ENCODE measurements around the gene PPP1R8. TPM values are rescaled to one million over a fixed set of nuclear protein-coding genes. Genes with fewer than 3 reads are reported as not detected.
"Not testable (repeated sequence)": the region's sequence is repeated elsewhere in the genome, so short reads cannot be mapped to it uniquely, and the experiment has no call there.

The PPP1R8 gene
- total and polyA plus RNA-seq, 10 of the 15 experiments (the other 5 are each of a cell fraction or from before 2014, with no cell fraction given): 10.2 to 77.0 (median 53.0) TPM

- no peak for TF ChIP-seq BMI1 (IDR thresholded peaks at IDR 0.05; ENCODE audit: borderline replicate concordance)
- no peak for TF ChIP-seq POU2F2 (IDR thresholded peaks at IDR 0.05; ENCODE audit: borderline replicate concordance, low read depth, low read length)
- no peak for TF ChIP-seq PAX5 (IDR thresholded peaks at IDR 0.05; ENCODE audit: borderline replicate concordance, low read depth, low read length)
- TF ChIP-seq CREB1 (IDR thresholded peaks at IDR 0.05; ENCODE audit: low read depth): no peak
- no peak for TF ChIP-seq POLR2A (IDR thresholded peaks at IDR 0.05; ENCODE audit: low read depth, low read length)
- TF ChIP-seq MTA3 (IDR thresholded peaks at IDR 0.05; ENCODE audit: borderline replicate concordance, low read length): no peak
Measured at GRCh38 chr1:27789540-27790041, 41.0 kb upstream of the PPP1R8 start (continued).

GRCh38 chr1:27790270-27790669, 40.3 kb upstream of the PPP1R8 start:
- ATAC-seq; H3K4me1 ChIP-seq (ENCODE audit: control insufficient read depth, insufficient read depth, low read length); H3K9ac ChIP-seq (ENCODE audit: control insufficient read depth, insufficient read depth, low read length); intact Hi-C loops (cut with micrococcal nuclease; ENCODE audit: unreplicated experiment); H3K27me3 ChIP-seq (replicated peaks in 1 of 2; ENCODE audit: control insufficient read depth in 2 of 2, insufficient read depth in 2 of 2, low read length in 1 of 2); DNase-seq (ENCODE audit: low read depth, low spot score); H3K4me2 ChIP-seq (ENCODE audit: control insufficient read depth, insufficient read depth); H4K20me1 ChIP-seq (ENCODE audit: control insufficient read depth, insufficient read depth); H3K4me3 ChIP-seq; RAD21 ChIA-PET (ENCODE audit: unreplicated experiment); H3K9me3 ChIP-seq (replicated peaks; ENCODE audit: control insufficient read depth, insufficient read depth, low read length); H3K27ac ChIP-seq (ENCODE audit: control insufficient read depth, insufficient read depth); FAIRE-seq; H2AFZ ChIP-seq (ENCODE audit: control insufficient read depth, low read depth, low read length); in situ Hi-C loops (cut with MboI): not testable (repeated sequence)
- WGBS (ENCODE audit: insufficient coverage, insufficient replicate concordance, low lambda C conversion rate, missing lambda C conversion rate): 100% methylated on average over 3 of the region's 3 CpGs
- peak; percentile 73 for TF ChIP-seq NFYB (IDR thresholded peaks at IDR 0.05; ENCODE audit: insufficient read depth, low read depth, low read length)
- ChIA-PET CTCF (interaction anchor here (0.8 to 1.4 kb wide), 2 partner anchors 65 to 121 kb away, joined by 3 read pairs; no protein-coding TSS in a partner anchor), SMC1A (ENCODE audit: uncharacterized antibody, unreplicated experiment) (interaction anchor here (1.7 kb wide), 1 partner anchor 9 kb away, joined by 4 read pairs; no protein-coding TSS in a partner anchor), POLR2A (interaction anchor here (0.6 kb wide), 1 partner anchor 67 kb away, joined by 3 read pairs; no protein-coding TSS in a partner anchor)
- Histone ChIP-seq H3K79me2 (ENCODE audit: control insufficient read depth, insufficient read depth, low read length) (peaks cover 19% of the 10 kb centered on the region), H3K36me3 (ENCODE audit: control insufficient read depth in 2 of 2, insufficient read depth in 2 of 2, low read length in 1 of 2) (peaks cover 3 to 32% of the 10 kb centered on the region in 2 experiments)
- BruUV-seq (replicated peaks): TSS peak; percentile 4

GRCh38 chr1:27795601-27796000, 35.0 kb upstream of the PPP1R8 start:
- Histone ChIP-seq H3K9me3 (replicated peaks; ENCODE audit: control insufficient read depth, insufficient read depth, low read length) (no peaks in the 10 kb centered on the region), H3K27ac (ENCODE audit: control insufficient read depth, insufficient read depth) (no peak overlapping the region), H3K4me1 (ENCODE audit: control insufficient read depth, insufficient read depth, low read length) (no peaks in the 10 kb centered on the region), H3K79me2 (ENCODE audit: control insufficient read depth, insufficient read depth, low read length) (no peaks in the 10 kb centered on the region), H3K27me3 (replicated peaks in 1 of 2; ENCODE audit: control insufficient read depth in 2 of 2, insufficient read depth in 2 of 2, low read length in 1 of 2) (no peaks in the 10 kb centered on the region), H3K9ac (ENCODE audit: control insufficient read depth, insufficient read depth, low read length) (no peak overlapping the region), H4K20me1 (ENCODE audit: control insufficient read depth, insufficient read depth) (no peaks in the 10 kb centered on the region), H3K36me3 (ENCODE audit: control insufficient read depth in 2 of 2, insufficient read depth in 2 of 2, low read length in 1 of 2) (peaks cover 0 to 32% of the 10 kb centered on the region in 2 experiments), H3K4me2 (ENCODE audit: control insufficient read depth, insufficient read depth) (no peak overlapping the region), H3K4me3 (no peak overlapping the region), H2AFZ (ENCODE audit: control insufficient read depth, low read depth, low read length) (no peak overlapping the region)
- DNase-seq (ENCODE audit: low read depth, low spot score) (no peak), FAIRE-seq (no peak), ATAC-seq (no peak)
- ChIA-PET RAD21 (ENCODE audit: unreplicated experiment) (no interaction called here), CTCF (no interaction called here), POLR2A (no interaction called here), SMC1A (ENCODE audit: uncharacterized antibody, unreplicated experiment) (no interaction called here)
- in situ Hi-C loops (cut with MboI): no loop called here
- WGBS (ENCODE audit: insufficient coverage, insufficient replicate concordance, low lambda C conversion rate, missing lambda C conversion rate): 0% methylated on average over 1 of the region's 1 CpG
- BruUV-seq (replicated peaks): no TSS peak
- intact Hi-C loops (cut with micrococcal nuclease; ENCODE audit: unreplicated experiment): no loop called here
- TF ChIP-seq HDGF (IDR thresholded peaks at IDR 0.05) (no peak), NFXL1 (IDR thresholded peaks at IDR 0.05; ENCODE audit: borderline replicate concordance) (no peak), ETV6 (conservative IDR thresholded peaks at IDR 0.05 in 1 of 2, IDR thresholded peaks at IDR 0.05 in 1 of 2; ENCODE audit: borderline replicate concordance in 1 of 2, low read depth in 1 of 2) (no peak), CHD4 (IDR thresholded peaks at IDR 0.05) (no peak), ATF3 (IDR thresholded peaks at IDR 0.05; ENCODE audit: borderline replicate concordance, extremely low read depth, low read depth, low read length) (no peak), REST (IDR thresholded peaks at IDR 0.05; ENCODE audit: low read depth, low read length) (no peak)
